Measurements from ENCODE around the gene LHFPL4. TPM values are rescaled to one million over a fixed set of nuclear protein-coding genes. Genes with fewer than 3 reads are reported as not detected.

The LHFPL4 gene
- total and polyA plus RNA-seq, 2 of the 8 experiments (the other 6 are each of a cell fraction or from before 2014, with no cell fraction given): 5.0 to 16.9 TPM

DNA sequence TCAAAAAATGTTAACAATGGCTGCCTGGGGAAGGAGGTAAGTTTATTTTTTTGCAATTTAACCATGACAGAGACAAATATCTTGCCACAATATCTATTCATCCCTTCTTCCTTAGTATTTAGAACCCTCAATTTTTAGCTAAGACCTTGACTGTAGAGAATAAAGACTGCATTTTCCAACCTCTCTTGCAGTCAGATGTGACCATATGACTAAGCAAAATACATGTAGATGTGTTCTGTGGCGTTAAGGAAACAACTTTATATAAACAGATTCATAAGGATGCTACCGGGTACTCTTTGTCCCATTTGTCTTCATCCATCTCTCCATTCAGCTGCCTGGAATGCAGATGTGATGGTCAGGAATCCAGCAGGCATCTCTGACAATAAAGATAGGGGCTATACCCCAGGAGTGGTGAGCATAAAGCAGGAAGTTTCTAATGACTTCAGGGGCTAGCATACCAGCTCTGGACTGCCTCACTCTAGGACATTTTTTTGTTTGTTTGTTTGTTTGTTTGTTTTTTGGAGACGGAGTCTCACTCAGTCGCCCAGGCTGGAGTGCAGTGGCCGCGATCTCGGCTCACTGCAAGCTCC is 41.1 kb downstream of the LHFPL4 start (continued):
- TF ChIP-seq, protein P1, sequence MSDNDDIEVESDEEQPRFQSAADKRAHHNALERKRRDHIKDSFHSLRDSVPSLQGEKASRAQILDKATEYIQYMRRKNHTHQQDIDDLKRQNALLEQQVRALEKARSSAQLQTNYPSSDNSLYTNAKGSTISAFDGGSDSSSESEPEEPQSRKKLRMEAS (IDR thresholded peaks at IDR 0.05): no peak
- TF ChIP-seq ASH2L (IDR thresholded peaks at IDR 0.05; ENCODE audit: low read length) (no peak), TAF7 (optimal IDR thresholded peaks at IDR 0.05; ENCODE audit: borderline replicate concordance, low read depth, low read length) (no peak)

Measured in H1 (cell line).